Left ventricle myocardium inferior (tissue), 1 donor: Measurements from ENCODE around the gene RAPGEF2. TPM values are rescaled to one million over a fixed set of nuclear protein-coding genes. Genes with fewer than 3 reads are reported as not detected.
"Not testable (repeated sequence)": the region's sequence is repeated elsewhere in the genome, so short reads cannot be mapped to it uniquely, and the experiment has no call there.

ENCODE experiments used
- DNase-seq: peaks from one replicate; pipeline ENCODE4 v3.0.0-alpha.2; 2020
- H3K27ac ChIP-seq: fragments of 200-600 bp; replicated peaks from 2 replicates; pipeline ENCODE4 v1.8.0; 2021
- H3K27me3 ChIP-seq: fragments of 200-600 bp; 2 replicates; pipeline ENCODE4 v1.8.0; 2021; ENCODE audit warnings: low read depth
- H3K36me3 ChIP-seq: fragments of 200-600 bp; 2 replicates; pipeline ENCODE4 v1.8.0; 2021
- H3K4me1 ChIP-seq: fragments of 200-600 bp; 2 replicates; pipeline ENCODE4 v1.8.0; 2021
- H3K4me3 ChIP-seq: fragments of 200-600 bp; 2 replicates; pipeline ENCODE4 v1.8.0; 2021; ENCODE audit warnings: mild to moderate bottlenecking, moderate library complexity
- H3K9me3 ChIP-seq: fragments of 200-600 bp; replicated peaks from 2 replicates; pipeline ENCODE4 v1.8.0; 2021
- CTCF ChIP-seq: fragments of 200-600 bp; IDR thresholded peaks from 2 replicates; pipeline ENCODE4 v1.8.0; 2021; ENCODE audit warnings: antibody characterized with exemption, mild to moderate bottlenecking, borderline replicate concordance
- intact Hi-C: fragments of 100-400 bp; cut with micrococcal nuclease; formaldehyde crosslinking; loops from one replicate; pipeline ENCODE4 v1.11.0; 2022
- total RNA-seq: library from RNA; stranded (reverse); fragmentation: NEBNext Ultra II Directional; extraction: Animal tissue kit (Norgen Biotek cat#: 25700); gene quantifications from one replicate; pipeline ENCODE4 v1.2.1, GENCODE V29; 2021
- donor health status: DM: no; HTN: yes; CAD: no; lungs with severe emphysema.

Gene RAPGEF2
- total RNA-seq, 1 donor from 2014 or later: 51.5 TPM

GRCh38 chr4:159175989-159176375, 73.1 kb downstream of the RAPGEF2 start:
- peak overlapping the region; percentile 23 for H3K4me3 ChIP-seq
- H3K4me1 ChIP-seq: peaks cover 100% of the 10 kb centered on the region
- intact Hi-C loops: loop anchor here (10.0 kb wide), 1 partner anchor 321 kb away; no protein-coding TSS in a partner anchor
- H3K9me3 ChIP-seq: no peaks in the 10 kb centered on the region
- peak overlapping the region; percentile 80 for H3K27ac ChIP-seq
- H3K36me3 ChIP-seq: no peaks in the 10 kb centered on the region
- no peaks in the 10 kb centered on the region for H3K27me3 ChIP-seq
- no peak for DNase-seq
- no peak for TF ChIP-seq CTCF

DNA sequence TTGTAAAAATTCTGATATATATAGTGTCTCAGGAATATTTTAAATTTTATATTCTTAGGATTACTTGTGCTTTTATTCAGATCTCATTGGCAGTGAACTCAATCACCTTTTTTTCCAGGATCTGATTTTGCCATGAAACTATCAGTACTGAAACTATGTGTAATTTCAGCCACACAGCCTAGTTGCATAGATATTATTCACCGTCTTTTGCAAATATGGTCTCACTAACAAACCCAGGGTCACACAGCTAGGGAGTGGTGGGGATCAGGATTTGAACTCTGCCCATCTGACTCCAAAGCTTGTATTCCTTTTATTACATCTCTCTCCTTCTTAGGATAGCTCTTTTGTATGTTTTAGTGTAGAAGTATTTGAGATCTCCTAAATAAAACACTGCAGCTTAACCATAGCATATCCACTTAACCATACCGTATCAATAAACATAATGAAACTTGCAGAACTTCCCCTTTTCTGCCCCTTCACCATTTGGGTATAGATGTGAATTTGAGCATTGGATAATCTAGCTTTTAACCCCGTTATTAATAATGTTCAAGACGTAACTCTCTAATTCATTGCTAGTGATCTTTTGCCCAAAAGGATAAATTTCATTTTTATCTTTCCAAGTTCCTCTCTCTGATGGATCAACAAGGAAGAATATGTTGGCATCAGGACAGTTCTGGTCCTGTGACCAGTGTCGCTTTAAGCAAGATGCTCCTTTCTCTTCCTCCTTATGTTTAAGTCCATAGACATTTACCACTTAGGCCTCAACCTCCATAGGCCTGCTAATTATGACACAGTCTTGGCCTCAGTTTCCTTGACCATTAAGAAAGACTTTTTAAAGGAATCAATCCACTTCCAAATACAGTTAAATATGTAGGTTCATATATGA, 74.6 kb downstream of the RAPGEF2 start:
- Histone ChIP-seq H3K27ac (peak overlapping the region; percentile 80), H3K4me3 (peak overlapping the region; percentile 9), H3K9me3 (no peaks in the 10 kb centered on the region), H3K4me1 (peaks cover 100% of the 10 kb centered on the region), H3K27me3 (no peaks in the 10 kb centered on the region), H3K36me3 (no peaks in the 10 kb centered on the region)
- no peak for DNase-seq
- no peak for TF ChIP-seq CTCF
- intact Hi-C loops: loop anchor here (10.0 kb wide), 1 partner anchor 323 kb away; no protein-coding TSS in a partner anchor

DNA sequence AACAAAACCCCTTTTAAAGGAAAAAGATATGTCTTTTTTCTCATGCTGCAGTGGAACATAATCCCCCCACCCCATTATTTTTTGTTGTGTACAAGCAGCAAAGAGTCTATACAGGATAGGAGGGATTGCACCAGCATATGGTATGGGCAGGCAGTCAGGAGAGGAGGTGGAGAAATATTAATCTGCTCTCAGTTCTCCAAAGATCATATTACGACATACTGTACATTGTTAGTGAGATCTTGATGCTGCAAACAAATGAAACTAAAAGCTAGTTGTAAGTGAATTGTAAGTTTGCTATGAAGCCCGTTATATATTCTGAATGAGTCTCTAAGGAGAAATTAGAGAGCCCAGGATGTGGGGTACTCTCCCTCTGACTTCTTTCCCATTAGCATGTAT, 75.3 kb downstream of the RAPGEF2 start:
- Histone ChIP-seq H3K36me3 (no peaks in the 10 kb centered on the region), H3K27ac (peak overlapping the region; percentile 80), H3K27me3 (no peaks in the 10 kb centered on the region), H3K4me1 (peaks cover 99% of the 10 kb centered on the region), H3K9me3 (no peaks in the 10 kb centered on the region), H3K4me3 (peak overlapping the region; percentile 9)
- intact Hi-C loops: loop anchor here (10.0 kb wide), 1 partner anchor 323 kb away; no protein-coding TSS in a partner anchor
- DNase-seq: no peak
- TF ChIP-seq CTCF: no peak

GRCh38 chr4:159178979-159179969, 76.4 kb downstream of the RAPGEF2 start:
- Histone ChIP-seq H3K9me3 (no peaks in the 10 kb centered on the region), H3K36me3 (no peaks in the 10 kb centered on the region), H3K27me3 (no peaks in the 10 kb centered on the region), H3K4me3 (peak overlapping the region; percentile 20), H3K4me1 (peaks cover 90% of the 10 kb centered on the region), H3K27ac (peak overlapping the region; percentile 80)
- no peak for TF ChIP-seq CTCF
- no peak for DNase-seq
- intact Hi-C loops: loop anchor here (10.0 kb wide), 1 partner anchor 324 kb away; no protein-coding TSS in a partner anchor

- H3K27ac ChIP-seq, H3K4me3 ChIP-seq, H3K36me3 ChIP-seq, H3K9me3 ChIP-seq, H3K27me3 ChIP-seq, intact Hi-C loops, DNase-seq: not testable (repeated sequence)
- peaks cover 81% of the 10 kb centered on the region for H3K4me1 ChIP-seq
Observed at GRCh38 chr4:159183885-159184605, 81.2 kb downstream of the RAPGEF2 start.
